Measurements from ENCODE around the gene ZFP62. TPM values are rescaled to one million over a fixed set of nuclear protein-coding genes. Genes with fewer than 3 reads are reported as not detected.
A peak's percentile ranks its signal among the peaks of the same experiment; 100 is the strongest.

Gene ZFP62
- total RNA-seq, 2 experiments from 2014 or later, result 22.6 to 24.9 TPM

DNA sequence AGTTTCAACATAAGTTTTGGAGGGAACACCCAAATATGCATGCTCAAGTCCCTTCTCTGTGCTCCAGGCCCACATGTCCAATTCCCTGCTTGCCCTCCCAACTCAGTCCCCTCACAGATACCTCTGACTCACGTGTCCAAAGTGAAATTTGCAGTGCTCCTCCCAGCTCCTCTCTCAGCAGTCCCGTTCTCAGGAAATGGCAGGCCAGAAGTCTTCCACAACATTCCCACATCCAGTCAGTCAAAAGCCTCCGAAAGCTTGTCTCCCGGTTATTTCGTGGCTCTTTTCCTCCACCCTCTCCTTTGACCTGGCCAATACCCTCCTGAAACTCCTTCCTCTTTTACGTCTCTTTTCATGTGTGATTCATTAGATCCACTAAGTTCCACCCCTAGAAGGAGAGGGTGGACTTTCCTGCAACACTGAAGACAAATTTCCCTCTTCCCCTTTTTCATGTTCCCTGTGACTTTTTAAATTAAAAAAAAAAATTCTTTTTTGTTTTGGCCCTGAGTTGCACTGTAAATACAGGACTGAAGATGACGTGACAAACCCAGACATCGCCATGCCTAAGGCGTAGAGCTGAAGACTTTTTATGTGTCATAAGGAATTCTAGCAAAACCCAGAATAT is 45.7 kb downstream of the ZFP62 start:
- Histone ChIP-seq H3K4me3 (ENCODE audit: low read length) (no peak overlapping the region), H3K9me3 (ENCODE audit: control insufficient read depth in 1 of 2, insufficient read depth in 1 of 2, low read length in 2 of 2) (no peaks in the 10 kb centered on the region), H3K36me3 (ENCODE audit: insufficient read depth, low read length) (no peaks in the 10 kb centered on the region), H3K27me3 (ENCODE audit: control insufficient read depth in 1 of 2, insufficient read depth in 2 of 2, low read length in 2 of 2) (no peaks in the 10 kb centered on the region), H3K27ac (ENCODE audit: low read depth in 1 of 2, low read length in 2 of 2) (no peak overlapping the region), H3K4me1 (ENCODE audit: insufficient read depth, low read length) (peaks cover 33% of the 10 kb centered on the region)
- POLR2A ChIA-PET, result interaction anchor here (1.5 to 19.8 kb wide), 3 partner anchors 9 to 18 kb away, joined by 5 to 612 read pairs (median 6); no protein-coding TSS in a partner anchor
- peak overlapping the region; percentile 38 for H3K4me3 Mint-ChIP-seq
- TF ChIP-seq, protein P1, sequence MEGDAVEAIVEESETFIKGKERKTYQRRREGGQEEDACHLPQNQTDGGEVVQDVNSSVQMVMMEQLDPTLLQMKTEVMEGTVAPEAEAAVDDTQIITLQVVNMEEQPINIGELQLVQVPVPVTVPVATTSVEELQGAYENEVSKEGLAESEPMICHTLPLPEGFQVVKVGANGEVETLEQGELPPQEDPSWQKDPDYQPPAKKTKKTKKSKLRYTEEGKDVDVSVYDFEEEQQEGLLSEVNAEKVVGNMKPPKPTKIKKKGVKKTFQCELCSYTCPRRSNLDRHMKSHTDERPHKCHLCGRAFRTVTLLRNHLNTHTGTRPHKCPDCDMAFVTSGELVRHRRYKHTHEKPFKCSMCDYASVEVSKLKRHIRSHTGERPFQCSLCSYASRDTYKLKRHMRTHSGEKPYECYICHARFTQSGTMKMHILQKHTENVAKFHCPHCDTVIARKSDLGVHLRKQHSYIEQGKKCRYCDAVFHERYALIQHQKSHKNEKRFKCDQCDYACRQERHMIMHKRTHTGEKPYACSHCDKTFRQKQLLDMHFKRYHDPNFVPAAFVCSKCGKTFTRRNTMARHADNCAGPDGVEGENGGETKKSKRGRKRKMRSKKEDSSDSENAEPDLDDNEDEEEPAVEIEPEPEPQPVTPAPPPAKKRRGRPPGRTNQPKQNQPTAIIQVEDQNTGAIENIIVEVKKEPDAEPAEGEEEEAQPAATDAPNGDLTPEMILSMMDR (IDR thresholded peaks at IDR 0.05), result no peak
- no peaks in the 10 kb centered on the region for H3K27me3 Mint-ChIP-seq
- peaks cover 58% of the 10 kb centered on the region for H3K4me1 Mint-ChIP-seq (ENCODE audit: low read depth)
- no peak for ATAC-seq (ENCODE audit: poor library complexity)
- intact Hi-C loops (cut with DNase I, micrococcal nuclease), result no loop called here
- peak overlapping the region; percentile 57 for H3K27ac Mint-ChIP-seq
- CTCF ChIA-PET, result interaction anchor here (1.3 kb wide), 1 partner anchor 54 kb away, joined by 3 read pairs; no protein-coding TSS in a partner anchor
- H3K9me3 Mint-ChIP-seq, result no peaks in the 10 kb centered on the region
- H3K36me3 Mint-ChIP-seq (ENCODE audit: low read depth), result peaks cover 3% of the 10 kb centered on the region
- peak in 2 of 14 experiments; percentile 48 to 59 for DNase-seq

GRCh38 chr5:180813420-180813819 is 47.7 kb downstream of the ZFP62 start:
- peak in 3 of 14 experiments; percentile 20 to 44 (median 31) for DNase-seq
- no peak for ATAC-seq (ENCODE audit: poor library complexity)
- H3K36me3 Mint-ChIP-seq (ENCODE audit: low read depth), result peaks cover 12% of the 10 kb centered on the region
- intact Hi-C loops (cut with DNase I, micrococcal nuclease), result loop anchor here in 1 of 2 experiments (1.0 kb wide), 1 partner anchor 29 kb away; no protein-coding TSS in a partner anchor
- H3K27ac ChIP-seq (ENCODE audit: low read depth in 1 of 2, low read length in 2 of 2), result no peak overlapping the region
- H3K4me1 Mint-ChIP-seq (ENCODE audit: low read depth), result peaks cover 78% of the 10 kb centered on the region
- H3K4me3 ChIP-seq (ENCODE audit: low read length), result no peak overlapping the region
- H3K27me3 Mint-ChIP-seq, result no peaks in the 10 kb centered on the region
- no peaks in the 10 kb centered on the region for H3K9me3 Mint-ChIP-seq
- no peaks in the 10 kb centered on the region for H3K27me3 ChIP-seq (ENCODE audit: control insufficient read depth in 1 of 2, insufficient read depth in 2 of 2, low read length in 2 of 2)
- no peaks in the 10 kb centered on the region for H3K36me3 ChIP-seq (ENCODE audit: insufficient read depth, low read length)
- peaks cover 42% of the 10 kb centered on the region for H3K4me1 ChIP-seq (ENCODE audit: insufficient read depth, low read length)
- TF ChIP-seq, protein P1 (IDR thresholded peaks at IDR 0.05), result no peak
- H3K4me3 Mint-ChIP-seq, result peak overlapping the region; percentile 68
- ChIA-PET POLR2A (interaction anchor here (1.5 to 19.8 kb wide), 3 partner anchors 9 to 20 kb away, joined by 3 to 612 read pairs (median 54); partner anchors contain the start of gene MGAT1), CTCF (interaction anchor here (0.6 to 4.3 kb wide), 8 partner anchors 11 to 55 kb away, joined by 3 to 34 read pairs (median 5); no protein-coding TSS in a partner anchor)
- H3K27ac Mint-ChIP-seq, result peak overlapping the region; percentile 94
- H3K9me3 ChIP-seq (ENCODE audit: control insufficient read depth in 1 of 2, insufficient read depth in 1 of 2, low read length in 2 of 2), result no peaks in the 10 kb centered on the region

DNA sequence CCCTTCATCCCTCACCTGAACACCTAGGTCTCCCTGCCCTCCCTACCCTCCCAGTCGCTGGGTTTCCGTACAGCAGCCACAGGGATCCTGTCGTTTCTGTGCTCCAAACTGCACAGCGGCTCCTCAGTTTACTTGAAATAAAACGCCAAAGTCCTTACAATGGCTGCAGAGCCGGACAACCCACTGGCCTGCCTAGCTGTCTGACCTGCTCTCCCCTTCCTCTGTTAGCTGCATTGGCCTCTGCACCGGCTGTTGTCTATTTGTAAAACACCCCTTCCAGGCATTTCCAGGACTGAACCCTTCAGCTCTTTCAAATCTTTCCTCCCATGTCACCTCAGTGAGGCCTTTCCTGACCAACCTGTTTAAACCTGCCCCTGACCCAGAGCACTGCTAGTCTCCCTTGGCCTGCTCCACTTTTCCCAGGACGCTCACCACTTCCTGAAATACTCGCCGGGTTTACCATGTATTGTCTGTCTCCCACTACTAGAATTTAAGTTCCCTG is 49.4 kb downstream of the ZFP62 start:
- Mint-ChIP-seq H3K4me3 (peak overlapping the region; percentile 87), H3K27ac (peak overlapping the region; percentile 94), H3K9me3 (no peaks in the 10 kb centered on the region), H3K36me3 (ENCODE audit: low read depth) (peaks cover 16% of the 10 kb centered on the region), H3K27me3 (no peaks in the 10 kb centered on the region), H3K4me1 (ENCODE audit: low read depth) (peaks cover 83% of the 10 kb centered on the region)
- POLR2A ChIA-PET, result interaction anchor here (4.4 to 19.8 kb wide), 2 partner anchors 9 to 22 kb away, joined by 54 to 612 read pairs; partner anchors contain the start of gene MGAT1
- peaks cover 53% of the 10 kb centered on the region for H3K4me1 ChIP-seq (ENCODE audit: insufficient read depth, low read length)
- no peak for ATAC-seq (ENCODE audit: poor library complexity)
- TF ChIP-seq, protein P1 (IDR thresholded peaks at IDR 0.05), result no peak
- no peaks in the 10 kb centered on the region for H3K9me3 ChIP-seq (ENCODE audit: control insufficient read depth in 1 of 2, insufficient read depth in 1 of 2, low read length in 2 of 2)
- intact Hi-C loops (cut with DNase I, micrococcal nuclease), result loop anchor here (1.0 to 2.0 kb wide), 2 partner anchors 48 to 49 kb away; partner anchors contain the start of gene ZFP62 (in 1 of the 2)
- peak overlapping the region; percentile 95 to 98 for H3K27ac ChIP-seq (ENCODE audit: low read depth in 1 of 2, low read length in 2 of 2)
- H3K4me3 ChIP-seq (ENCODE audit: low read length), result peak overlapping the region; percentile 80
- no peaks in the 10 kb centered on the region for H3K27me3 ChIP-seq (ENCODE audit: control insufficient read depth in 1 of 2, insufficient read depth in 2 of 2, low read length in 2 of 2)
- CTCF ChIA-PET, result interaction anchor here (0.6 to 4.3 kb wide), 3 partner anchors 19 to 49 kb away, joined by 3 to 34 read pairs (median 7); partner anchors contain the start of gene ZFP62
- H3K36me3 ChIP-seq (ENCODE audit: insufficient read depth, low read length), result peaks cover 3% of the 10 kb centered on the region
- no peak for DNase-seq

Data from CD4-positive, alpha-beta T cell (primary cell).